GM12875 (cell line): ENCODE data around the gene NCKAP5.

Experiments
- H3K4me3 ChIP-seq: one replicate; pipeline ENCODE4 v1.5.1; 2011; ENCODE audit warnings: low read depth, low read length, control low read depth
- CTCF ChIP-seq: IDR thresholded peaks from 2 replicates; pipeline ENCODE4 v1.5.1; 2011; ENCODE audit warnings: low read depth, mild to moderate bottlenecking, control low read depth, inconsistent platforms, low read length, moderate library complexity, borderline replicate concordance; ENCODE audit not compliant: insufficient read depth

The NCKAP5 gene

GRCh38 chr2:133502678-133503077, 65.6 kb downstream of the NCKAP5 start:
- no peak for TF ChIP-seq CTCF

GRCh38 chr2:133500917-133501316, 67.3 kb downstream of the NCKAP5 start:
- TF ChIP-seq CTCF = no peak
- no peak overlapping the region for H3K4me3 ChIP-seq

More at GRCh38 chr2:133502678-133503077, 65.6 kb downstream of the NCKAP5 start:
- no peak overlapping the region for H3K4me3 ChIP-seq

GRCh38 chr2:133498662-133499585, 69.3 kb downstream of the NCKAP5 start:
- H3K4me3 ChIP-seq = no peak overlapping the region
- no peak for TF ChIP-seq CTCF

GRCh38 chr2:133497951-133498565, 70.2 kb downstream of the NCKAP5 start:
- no peak overlapping the region for H3K4me3 ChIP-seq

GRCh38 chr2:133497270-133497893, 70.9 kb downstream of the NCKAP5 start:
- H3K4me3 ChIP-seq = no peak overlapping the region
- TF ChIP-seq CTCF = no peak

More at GRCh38 chr2:133497951-133498565, 70.2 kb downstream of the NCKAP5 start:
- no peak for TF ChIP-seq CTCF

- no peak overlapping the region for H3K4me3 ChIP-seq
- TF ChIP-seq CTCF = no peak
Observed at GRCh38 chr2:133496501-133497269, 71.6 kb downstream of the NCKAP5 start.
